HG02763 (cell line): ENCODE results near the gene LRFN3.
"Not testable (repeated sequence)": the region's sequence is repeated elsewhere in the genome, so short reads cannot be mapped to it uniquely, and the experiment has no call there.

Experiments
- ATAC-seq: cut with Tn5 transposase; IDR thresholded peaks from one replicate; pipeline ENCODE4 v1.9.1; 2021; ENCODE audit warnings: mild to moderate bottlenecking, moderate library complexity; ENCODE audit not compliant: unreplicated experiment

The LRFN3 gene

DNA sequence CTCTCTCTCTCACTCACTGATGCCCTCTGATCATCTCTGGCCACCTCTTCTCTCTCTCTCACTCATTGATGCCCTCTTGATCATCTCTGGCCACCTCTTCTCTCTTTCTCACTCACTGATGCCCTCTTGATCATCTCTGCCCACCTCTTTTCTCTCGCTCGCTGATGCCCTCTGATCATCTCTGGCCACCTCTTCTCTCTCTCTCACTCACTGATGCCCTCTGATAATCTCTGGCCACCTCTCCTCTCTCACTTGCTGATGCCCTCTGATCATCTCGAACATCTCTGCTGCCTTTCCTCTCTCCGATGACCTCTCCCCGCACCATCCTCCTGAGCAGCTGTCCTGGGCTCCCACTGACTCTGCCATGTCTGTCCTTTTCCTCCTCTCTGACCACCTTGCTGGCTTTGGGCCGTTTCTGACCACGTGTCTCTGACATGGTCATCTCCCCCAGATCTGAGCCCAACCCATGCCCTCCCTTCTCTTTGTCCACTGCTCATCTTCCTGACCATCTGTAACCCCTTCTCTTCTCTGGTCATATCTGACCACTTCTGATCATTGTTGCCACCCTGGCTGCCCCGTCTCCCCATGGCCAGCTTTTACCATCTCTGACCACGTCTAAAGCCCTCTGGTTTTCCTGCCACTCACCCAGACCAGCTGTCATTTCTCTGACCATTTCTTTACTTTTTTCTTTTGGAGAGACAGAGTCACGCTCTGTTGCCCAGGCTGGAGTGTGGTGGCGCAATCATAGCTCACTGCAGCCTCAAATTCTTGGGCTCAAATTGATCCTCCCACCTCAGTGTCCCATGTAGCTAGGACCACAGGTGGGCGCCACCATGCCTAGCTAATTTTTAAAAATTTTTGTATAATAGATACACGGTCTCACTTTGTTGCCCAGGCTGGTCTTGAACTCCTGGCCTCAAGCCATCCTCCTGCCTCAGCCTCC lies 2.4 kb downstream of the LRFN3 start:
- no peak for ATAC-seq

DNA sequence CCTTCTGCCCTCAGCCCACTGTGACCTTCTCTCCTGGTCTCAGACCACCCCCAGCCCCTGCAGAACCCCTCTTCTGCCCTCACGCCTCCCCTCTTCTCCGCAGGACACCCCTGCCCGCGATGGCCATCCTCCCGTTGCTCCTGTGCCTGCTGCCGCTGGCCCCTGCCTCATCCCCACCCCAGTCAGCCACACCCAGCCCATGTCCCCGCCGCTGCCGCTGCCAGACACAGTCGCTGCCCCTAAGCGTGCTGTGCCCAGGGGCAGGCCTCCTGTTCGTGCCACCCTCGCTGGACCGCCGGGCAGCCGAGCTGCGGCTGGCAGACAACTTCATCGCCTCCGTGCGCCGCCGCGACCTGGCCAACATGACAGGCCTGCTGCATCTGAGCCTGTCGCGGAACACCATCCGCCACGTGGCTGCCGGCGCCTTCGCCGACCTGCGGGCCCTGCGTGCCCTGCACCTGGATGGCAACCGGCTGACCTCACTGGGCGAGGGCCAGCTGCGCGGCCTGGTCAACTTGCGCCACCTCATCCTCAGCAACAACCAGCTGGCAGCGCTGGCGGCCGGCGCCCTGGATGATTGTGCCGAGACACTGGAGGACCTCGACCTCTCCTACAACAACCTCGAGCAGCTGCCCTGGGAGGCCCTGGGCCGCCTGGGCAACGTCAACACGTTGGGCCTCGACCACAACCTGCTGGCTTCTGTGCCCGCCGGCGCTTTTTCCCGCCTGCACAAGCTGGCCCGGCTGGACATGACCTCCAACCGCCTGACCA lies 3.3 kb downstream of the LRFN3 start:
- no peak for ATAC-seq

DNA sequence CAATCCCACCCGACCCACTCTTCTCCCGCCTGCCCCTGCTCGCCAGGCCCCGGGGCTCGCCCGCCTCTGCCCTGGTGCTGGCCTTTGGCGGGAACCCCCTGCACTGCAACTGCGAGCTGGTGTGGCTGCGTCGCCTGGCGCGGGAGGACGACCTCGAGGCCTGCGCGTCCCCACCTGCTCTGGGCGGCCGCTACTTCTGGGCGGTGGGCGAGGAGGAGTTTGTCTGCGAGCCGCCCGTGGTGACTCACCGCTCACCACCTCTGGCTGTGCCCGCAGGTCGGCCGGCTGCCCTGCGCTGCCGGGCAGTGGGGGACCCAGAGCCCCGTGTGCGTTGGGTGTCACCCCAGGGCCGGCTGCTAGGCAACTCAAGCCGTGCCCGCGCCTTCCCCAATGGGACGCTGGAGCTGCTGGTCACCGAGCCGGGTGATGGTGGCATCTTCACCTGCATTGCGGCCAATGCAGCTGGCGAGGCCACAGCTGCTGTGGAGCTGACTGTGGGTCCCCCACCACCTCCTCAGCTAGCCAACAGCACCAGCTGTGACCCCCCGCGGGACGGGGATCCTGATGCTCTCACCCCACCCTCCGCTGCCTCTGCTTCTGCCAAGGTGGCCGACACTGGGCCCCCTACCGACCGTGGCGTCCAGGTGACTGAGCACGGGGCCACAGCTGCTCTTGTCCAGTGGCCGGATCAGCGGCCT lies 4.1 kb downstream of the LRFN3 start:
- no peak for ATAC-seq

DNA sequence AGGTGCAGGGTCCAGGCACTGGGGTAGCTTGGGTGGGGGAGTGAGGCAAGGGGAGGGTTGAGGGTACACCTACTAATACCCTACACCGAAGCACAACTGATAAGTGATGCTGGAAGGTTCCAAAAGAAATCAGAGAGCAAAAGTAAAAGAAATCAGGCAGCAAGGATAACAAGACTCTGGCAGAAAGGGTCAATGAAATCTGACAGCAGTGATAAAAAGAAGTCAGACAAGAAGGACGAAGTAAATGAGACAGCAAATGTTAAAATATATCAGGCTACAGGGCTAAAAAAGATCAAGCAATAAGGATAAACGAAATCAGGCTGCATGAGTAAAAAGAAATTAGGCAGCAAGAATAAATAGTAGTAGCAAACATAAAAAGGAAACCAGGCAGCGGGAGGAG lies 4.7 kb downstream of the LRFN3 start:
- ATAC-seq = no peak

DNA sequence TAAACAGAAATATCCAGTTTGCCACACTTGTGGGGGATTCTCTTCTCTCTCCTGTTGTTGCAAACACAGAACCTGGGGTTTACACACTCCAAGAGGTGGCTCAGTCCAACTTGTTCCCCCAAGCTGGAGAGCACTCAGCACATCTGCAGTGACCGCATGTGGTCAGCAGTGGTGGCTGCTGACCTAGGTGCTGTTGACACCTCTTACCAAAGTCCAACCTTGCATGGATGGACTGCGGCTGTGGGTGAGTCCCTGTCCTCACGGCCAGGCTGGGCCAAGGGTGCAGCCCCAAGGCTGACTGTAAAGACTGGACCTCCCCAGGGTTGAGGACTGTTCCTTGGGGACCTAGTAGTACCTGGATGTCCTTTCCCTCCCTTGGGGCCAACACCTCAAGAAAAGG lies 6.1 kb downstream of the LRFN3 start:
- ATAC-seq = no peak

DNA sequence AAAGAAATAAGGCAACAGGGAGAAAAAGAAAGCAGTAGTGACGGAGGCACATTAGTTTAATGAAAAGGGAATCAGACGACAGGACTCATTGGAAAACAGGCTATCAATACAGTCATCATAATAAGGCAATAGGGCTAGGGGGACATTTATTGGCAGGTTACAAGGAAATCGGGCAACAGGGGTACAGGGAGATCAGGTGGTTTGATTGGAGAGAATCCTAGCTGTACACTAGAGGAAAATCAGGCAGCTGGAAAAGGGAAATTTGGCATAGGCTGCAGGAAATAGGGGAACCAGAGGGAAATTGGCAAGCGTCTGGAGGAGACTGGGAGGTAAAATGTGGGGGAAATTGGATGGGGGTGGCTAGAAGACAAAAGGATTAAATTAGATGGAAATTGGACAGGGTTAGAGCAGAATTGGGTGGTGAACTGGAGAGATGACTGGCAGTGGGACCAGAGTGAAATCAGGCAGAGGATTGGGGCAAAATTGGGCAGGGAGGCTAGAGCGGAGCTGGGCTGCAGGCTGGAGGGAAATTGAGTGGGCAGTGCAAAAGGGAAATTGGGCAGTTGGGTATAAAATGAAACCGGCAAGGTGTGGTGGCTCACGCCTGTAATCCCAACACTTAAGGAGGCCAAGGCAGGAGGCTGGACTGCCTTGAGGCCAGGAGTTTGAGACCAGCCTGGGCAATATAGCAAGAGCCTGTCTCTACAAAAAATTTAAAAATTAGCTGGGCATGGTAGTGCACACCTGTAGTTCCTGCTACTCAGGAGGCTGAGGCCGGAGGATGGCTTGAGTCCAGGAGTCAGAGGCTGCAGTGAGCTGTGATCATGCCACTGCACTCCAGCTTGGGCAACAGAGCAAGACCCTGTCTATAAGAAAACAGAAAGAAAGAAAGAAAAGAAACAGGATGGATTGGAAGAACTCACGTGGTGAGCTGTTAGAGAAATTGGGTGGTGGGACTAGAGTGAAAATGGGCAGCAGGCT lies 7.4 kb downstream of the LRFN3 start:
- no peak for ATAC-seq

DNA sequence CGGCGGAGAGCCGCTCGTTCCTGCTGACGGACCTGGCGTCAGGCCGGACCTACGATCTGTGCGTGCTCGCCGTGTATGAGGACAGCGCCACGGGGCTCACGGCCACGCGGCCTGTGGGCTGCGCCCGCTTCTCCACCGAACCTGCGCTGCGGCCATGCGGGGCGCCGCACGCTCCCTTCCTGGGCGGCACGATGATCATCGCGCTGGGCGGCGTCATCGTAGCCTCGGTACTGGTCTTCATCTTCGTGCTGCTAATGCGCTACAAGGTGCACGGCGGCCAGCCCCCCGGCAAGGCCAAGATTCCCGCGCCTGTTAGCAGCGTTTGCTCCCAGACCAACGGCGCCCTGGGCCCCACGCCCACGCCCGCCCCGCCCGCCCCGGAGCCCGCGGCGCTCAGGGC lies 8.4 kb downstream of the LRFN3 start:
- ATAC-seq = no peak

DNA sequence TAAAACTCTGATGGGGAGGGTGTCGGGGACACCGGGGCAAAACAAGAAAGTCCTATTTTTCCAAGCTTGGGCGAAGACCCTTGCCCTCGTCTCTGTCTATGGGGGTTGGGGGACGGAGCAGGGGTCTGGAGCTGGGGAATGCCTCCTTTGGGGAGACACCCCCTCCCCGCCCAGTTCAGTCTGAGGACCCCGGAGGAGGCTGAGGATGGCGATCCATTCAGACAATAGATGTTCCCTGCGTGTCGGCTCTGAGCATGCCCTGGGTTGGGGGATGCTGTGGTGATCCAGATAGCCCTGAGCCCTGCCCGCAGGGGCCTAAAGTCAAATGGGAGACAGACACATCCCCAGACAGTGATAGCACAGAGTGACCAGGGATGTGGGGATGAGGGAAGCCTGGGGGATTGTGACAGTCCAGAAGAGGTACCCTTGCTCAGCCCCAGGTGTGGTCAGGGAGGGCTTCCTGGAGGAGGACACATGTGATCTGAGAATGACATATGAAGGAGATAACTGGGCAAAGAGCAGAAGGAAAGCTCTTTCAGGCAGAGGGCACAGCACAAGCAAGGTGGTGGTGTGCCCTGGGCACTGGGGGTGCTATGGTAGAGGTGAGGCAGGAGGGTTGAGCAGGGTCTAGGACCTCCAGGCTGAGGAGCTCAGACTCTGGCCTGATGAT lies 9.1 kb downstream of the LRFN3 start:
- ATAC-seq = no peak

DNA sequence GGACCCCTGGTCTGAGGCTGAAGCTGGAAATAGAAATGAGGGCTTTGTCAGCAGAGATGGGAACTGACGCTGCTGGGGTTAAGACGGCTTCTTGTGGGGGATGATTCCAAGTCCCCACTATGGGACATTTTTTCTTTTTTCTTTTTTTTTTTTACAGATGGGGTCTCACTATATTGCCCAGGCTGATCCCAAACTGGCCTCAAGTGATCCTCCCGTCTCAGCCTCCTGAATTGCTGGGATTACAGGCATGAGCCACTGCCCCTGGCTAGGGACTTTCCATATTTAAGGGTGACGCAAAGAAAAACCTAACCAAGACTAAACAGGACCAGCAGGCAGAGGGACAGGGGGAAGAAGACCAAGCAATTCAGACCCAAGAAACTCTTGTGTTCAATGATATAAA lies 10.0 kb downstream of the LRFN3 start:
- ATAC-seq = no peak

DNA sequence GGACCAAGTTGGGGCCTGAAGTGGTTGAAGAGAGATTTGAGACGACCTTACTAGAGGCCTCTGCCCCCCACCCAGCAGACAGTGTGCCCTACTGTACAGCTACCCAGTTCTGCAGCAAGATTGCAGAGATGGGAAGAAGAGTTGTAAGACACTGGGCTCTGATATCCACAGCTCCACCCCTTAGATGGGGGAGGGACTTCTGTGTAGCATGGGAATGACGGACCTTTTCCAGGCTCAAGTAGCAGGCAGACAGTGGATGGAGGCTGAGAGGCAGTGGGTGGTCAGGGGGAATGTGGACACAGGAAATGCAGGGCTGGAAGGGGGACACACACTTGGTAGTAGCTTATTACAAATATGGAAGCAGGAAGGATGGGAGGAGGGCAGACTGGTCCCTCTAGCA lies 13.0 kb downstream of the LRFN3 start:
- ATAC-seq = no peak

DNA sequence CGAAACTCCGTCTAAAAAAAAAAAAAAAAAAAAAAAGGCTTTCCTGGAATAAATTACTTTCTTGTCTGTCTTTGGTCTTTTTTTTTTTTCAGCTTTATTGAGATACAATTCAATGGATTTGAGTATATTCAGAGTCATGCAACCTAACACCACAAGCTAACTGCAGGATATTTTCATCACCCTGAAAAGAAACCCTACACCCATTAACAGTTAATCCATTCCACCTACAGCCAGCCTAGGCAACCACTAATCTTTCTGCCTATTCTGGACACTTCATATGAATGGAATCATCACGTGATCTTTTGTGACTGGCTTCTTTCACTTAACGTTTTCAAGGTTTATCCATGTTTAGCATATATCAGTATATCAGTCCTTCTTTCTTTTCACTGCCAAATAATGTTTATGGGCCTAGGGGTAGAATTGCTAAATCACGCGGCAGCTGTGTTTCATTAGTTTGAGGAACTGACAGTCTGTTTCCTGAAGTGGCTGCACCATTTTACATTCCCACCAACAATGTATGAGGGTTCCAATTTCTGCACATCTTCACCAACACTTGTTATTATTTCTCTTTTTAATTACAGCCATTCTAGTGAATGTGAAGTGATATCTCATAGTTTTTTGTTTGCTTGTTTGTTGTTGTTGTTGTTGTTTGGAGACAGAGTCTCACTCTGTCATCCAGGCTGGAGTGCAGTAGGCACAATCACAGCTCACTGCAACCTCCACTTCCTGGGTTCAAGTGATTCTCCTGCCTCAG lies 19.9 kb downstream of the LRFN3 start:
- ATAC-seq = no peak

DNA sequence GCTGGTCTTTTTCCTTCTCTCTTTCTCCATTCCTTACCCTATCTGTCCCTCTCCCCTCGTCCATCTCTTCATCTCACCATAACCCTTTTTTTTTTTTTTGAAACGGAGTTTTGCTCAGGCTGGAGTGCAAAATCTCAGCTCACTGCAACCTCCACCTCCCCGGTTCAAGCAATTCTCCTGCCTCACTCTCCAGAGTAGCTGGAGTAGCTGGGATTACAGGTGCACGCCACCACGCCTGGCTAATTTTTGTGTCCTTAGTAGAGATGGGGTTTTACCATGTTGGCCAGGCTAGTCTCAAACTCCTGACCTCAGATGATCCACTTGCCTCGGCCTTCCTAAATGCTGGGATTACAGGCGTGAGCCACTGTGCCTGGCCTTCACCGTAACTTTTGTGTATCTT lies 21.2 kb downstream of the LRFN3 start:
- ATAC-seq = not testable (repeated sequence)

DNA sequence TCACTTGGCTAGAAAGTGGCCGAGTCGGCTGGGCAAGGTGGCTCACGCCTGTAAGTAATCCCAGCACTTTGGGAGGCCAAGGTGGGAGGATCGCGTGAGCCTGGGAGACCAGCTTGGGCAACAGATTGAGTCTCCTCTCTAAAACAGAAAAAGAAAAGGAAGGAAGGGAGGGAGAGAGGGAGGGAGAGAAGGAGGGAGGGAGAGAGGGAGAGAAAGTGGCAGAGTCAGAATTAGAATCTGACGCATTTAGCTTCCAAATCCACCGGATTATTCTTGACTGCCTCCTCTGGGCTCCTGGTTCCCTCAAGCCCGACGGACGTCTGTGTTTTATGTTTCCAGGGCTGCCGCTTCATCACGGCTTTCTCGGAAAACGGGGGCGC lies 22.5 kb downstream of the LRFN3 start:
- ATAC-seq = no peak

DNA sequence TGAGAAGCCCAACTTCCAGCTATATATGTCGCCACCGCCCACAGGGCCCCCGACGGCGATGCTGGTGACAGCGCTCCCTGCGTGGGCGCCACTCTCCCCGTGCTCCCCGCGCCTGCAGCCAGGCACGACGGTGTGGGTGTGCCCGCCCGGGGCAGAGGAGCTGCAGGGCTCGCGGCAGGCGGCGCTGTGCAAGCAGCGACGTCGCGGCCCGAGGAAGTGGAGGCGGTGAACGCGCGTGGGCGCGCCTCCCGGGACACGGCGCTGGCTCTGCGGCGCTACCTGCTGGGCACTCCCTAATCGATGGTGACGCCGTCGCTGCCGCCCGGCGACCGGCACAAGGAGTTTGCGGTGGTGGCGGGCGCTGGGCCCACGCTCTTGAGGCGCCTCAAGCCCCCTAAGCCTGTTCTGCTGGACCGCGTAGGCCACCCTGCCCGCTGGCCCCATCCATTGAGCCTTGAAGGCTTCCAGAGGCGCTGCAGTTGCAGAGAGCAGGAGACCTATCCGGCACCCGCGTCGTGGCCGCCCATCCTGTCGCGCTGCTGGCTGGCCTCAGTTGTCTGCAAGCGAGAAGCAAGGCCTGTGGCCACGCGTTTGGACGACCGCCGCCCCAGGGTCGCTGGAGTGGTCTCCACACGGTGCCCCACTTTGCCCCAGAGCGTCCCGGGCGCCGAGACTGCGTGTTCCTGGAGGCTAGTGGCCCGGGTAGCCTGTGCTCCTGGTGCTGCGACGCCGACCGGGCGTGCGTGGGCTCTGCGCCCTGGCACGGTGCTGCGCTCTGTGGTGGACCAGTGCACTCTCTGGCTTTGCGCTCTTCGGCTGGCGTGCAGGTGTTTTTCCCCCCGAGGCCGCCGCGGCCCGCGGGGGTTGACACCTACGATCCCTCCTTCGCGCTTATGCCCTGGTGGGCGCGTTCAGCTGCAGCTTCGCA lies 23.1 kb downstream of the LRFN3 start:
- no peak for ATAC-seq

DNA sequence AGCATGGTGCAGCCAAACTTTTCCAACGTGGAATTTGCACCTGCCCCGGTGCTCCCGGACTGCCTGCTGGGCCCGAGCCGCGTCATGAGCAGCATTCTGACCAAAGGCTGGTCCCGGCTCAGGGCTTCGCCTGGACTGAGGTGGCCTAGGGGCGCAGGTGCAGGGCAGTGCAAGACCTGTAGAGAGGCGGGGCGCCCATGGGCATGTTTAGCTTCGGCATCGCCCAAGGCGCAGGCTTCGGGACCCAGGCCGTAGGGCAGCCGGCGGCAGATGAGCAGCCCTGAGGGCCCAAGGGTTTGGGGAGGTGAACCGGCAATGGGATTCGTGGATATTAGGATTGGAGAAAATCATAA lies 23.8 kb downstream of the LRFN3 start:
- no peak for ATAC-seq

DNA sequence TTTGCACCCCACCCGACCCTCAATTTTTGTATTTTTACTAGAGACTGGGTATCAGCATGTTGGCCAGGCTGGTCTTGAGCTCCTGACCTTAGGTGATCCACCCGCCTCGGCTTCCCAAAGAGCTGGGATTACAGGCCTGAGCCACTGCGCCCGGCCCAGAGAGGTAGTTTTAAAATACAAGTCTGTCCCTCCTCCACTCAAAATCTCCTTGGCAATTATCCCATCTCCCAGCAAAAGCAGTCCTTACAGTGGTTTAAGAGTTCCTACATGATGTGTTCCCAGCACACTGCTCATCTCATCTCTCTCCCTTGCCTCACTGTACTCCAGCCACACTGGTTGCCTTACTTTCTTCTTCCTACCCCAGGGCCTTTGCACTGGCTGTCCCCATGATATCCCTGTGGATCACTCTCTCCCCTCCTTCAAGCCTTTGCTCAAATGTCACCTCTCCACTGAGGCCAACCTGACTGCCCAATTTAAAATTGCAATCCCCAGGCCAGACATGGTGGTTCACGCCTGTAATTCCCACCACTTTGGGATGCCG lies 24.3 kb downstream of the LRFN3 start:
- ATAC-seq = no peak

DNA sequence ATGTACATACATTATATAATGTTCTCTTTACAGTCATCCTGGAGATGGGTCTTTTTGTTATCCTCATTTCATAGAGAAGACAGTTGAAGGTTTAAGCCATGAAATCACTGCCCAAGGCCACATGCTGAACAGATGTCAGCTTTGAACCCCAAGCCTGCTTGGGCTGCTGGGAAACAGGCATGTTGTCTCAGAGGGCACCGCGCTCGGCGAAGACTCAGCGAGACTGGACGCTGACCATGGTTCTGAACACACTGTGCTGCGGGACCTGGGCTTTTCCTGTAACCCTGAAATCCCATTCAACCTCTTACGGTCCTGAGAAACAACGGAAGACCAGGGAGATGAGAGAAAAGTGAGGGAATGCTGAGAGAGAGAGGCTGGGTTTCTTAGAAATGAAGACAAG lies 27.3 kb downstream of the LRFN3 start:
- no peak for ATAC-seq

DNA sequence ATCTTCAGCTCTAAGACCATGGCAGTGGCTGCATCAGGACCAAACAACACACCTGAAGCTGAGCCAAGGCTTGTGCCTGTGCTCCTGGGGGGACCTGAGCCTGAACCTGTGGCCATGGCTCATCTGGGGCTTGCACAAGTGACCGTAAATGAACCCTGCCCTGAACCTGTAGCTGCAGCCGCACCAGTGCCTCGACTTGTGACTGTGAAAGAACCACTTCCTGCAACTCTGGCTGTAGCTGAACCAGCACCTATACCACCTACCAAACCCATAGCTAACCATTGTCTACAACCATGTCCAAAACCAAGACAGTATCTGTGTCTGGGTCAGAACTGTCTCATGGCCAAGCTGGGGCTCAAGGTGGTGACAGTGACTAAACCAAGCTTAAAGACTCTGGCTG lies 30.6 kb downstream of the LRFN3 start:
- ATAC-seq = no peak
